ENCODE data around the gene FAM78B. TPM values are rescaled to one million over a fixed set of nuclear protein-coding genes. Genes with fewer than 3 reads are reported as not detected.

FAM78B gene
- total RNA-seq, 1 donor = not detected

DNA sequence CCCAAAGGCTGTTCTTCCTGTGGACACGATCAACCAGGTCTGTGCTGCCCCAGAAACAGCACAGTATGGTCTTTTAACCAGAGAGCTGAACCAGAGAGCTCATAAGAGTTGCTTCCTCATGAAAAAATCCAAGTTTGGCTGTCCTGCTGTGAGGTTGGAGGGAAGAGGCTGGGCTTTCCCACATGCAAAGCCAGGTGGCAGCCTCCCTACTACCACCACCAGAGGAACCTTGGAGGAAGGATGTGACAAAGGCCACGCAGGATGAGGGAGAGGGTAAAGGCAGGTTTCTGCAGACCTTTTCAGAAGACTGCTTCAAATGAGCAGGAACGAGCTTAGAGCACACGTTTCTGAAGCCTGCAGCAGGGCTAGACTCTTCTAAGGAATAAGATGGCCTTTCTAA lies 27.1 kb downstream of the FAM78B start:
- H3K4me3 ChIP-seq (ENCODE audit: low read depth, low read length) = no peak overlapping the region
- TF ChIP-seq, protein P1, sequence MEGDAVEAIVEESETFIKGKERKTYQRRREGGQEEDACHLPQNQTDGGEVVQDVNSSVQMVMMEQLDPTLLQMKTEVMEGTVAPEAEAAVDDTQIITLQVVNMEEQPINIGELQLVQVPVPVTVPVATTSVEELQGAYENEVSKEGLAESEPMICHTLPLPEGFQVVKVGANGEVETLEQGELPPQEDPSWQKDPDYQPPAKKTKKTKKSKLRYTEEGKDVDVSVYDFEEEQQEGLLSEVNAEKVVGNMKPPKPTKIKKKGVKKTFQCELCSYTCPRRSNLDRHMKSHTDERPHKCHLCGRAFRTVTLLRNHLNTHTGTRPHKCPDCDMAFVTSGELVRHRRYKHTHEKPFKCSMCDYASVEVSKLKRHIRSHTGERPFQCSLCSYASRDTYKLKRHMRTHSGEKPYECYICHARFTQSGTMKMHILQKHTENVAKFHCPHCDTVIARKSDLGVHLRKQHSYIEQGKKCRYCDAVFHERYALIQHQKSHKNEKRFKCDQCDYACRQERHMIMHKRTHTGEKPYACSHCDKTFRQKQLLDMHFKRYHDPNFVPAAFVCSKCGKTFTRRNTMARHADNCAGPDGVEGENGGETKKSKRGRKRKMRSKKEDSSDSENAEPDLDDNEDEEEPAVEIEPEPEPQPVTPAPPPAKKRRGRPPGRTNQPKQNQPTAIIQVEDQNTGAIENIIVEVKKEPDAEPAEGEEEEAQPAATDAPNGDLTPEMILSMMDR (IDR thresholded peaks at IDR 0.05; ENCODE audit: insufficient read depth, low read depth, low read length) = no peak
- no peak for DNase-seq (ENCODE audit: low read depth)

DNA sequence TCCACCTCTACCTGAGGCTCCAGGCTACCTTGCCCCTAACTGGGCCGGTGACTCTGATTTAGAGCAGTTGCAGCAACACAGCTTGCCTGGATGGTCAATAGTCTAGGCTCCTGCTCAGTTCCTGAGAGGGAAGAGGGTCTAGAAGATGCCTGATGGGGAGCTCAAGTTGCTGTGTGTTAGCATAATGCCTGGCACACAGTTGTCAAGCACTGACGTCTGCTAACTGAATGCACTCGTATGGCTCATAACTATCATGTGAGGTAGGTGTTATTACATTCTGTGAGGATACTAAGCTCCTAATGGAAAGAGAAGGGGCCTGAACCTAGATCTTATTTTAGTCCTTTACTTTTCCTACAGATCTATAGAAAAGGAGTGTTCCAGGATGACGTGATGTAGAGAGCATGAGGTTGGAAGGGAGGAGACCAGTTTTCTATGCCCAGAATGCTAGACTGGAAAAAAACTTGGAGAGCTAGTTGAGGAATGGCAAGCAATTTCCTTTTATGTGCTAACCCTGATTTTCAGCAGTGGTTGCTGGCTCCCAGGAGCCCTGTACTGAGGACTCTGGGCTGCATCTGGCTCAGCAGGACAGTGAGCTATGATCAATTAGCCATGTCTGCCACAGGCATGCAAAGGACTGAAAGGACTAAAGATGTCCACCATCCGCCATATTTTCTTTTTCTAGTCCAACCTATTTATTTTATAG lies 30.0 kb downstream of the FAM78B start:
- DNase-seq (ENCODE audit: low read depth) = no peak
- H3K4me3 ChIP-seq (ENCODE audit: low read depth, low read length) = no peak overlapping the region
- TF ChIP-seq, protein P1 (IDR thresholded peaks at IDR 0.05; ENCODE audit: insufficient read depth, low read depth, low read length) = no peak

DNA sequence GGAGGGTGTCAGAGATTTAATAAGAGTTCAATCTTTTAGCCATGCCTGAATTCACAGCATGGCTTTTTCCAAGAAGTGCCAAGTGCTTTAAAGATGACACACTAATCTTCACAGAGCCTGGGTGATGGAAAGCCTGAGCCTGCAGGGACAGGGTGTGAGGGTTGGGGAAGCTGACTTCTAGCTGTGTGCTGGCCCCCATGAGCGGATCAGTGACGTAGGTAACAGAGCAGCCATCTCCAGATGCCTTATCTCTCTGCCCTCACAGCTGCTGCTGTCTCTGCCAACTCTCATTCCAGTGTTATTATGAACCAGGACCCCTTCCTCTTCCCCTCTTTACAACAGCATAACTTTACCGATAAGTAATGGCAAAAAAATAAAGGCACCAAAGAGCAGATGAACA lies 30.6 kb downstream of the FAM78B start:
- no peak overlapping the region for H3K4me3 ChIP-seq (ENCODE audit: low read depth, low read length)
- TF ChIP-seq, protein P1 (IDR thresholded peaks at IDR 0.05; ENCODE audit: insufficient read depth, low read depth, low read length) = no peak
- no peak for DNase-seq (ENCODE audit: low read depth)

DNA sequence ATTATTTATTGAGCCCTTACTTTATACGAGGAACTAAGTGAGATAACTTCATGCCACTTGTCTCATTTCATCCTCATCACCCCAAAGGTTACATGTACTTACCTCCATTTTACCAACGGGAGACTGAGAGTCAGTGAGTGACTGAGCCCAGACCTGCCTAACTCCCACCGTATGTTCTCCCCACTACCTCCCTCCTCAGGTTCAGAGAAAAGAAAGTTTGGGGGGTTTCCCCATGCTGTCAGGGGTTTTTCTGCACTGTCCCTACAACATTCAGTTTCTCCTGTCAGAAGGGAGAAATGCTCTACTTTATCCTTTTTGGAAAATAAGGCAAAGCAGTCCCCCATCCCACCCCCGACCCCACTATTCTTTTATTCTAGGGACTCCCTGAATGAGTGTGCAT lies 32.9 kb downstream of the FAM78B start:
- H3K4me3 ChIP-seq (ENCODE audit: low read depth, low read length) = no peak overlapping the region
- DNase-seq (ENCODE audit: low read depth) = no peak
- TF ChIP-seq, protein P1 (IDR thresholded peaks at IDR 0.05; ENCODE audit: insufficient read depth, low read depth, low read length) = no peak

DNA sequence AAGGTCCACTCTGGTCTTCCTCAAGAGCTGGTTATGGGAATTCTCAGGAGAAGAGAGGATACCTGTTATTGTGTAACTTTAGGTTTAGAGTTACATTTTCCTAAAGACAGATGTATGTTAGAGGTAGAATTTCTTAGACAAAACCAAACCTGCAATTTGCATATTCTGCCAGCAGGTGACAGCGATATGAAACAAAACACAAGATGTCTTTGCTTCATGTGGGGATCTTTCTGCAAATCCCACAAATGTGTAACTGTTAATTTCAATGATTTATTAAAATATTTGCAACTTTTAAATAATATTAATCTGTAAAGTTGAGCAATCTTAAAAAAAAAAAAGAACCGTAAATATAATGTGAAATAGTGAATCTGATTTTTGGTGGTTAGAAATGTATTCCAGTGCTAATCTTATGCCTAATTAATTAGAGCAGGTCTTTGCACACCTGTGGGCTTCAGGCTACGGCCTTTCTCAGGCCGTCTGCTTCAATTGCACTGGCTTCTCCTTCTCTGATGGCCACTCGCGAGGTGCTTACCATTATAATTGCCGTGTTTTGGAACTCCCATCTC lies 33.4 kb downstream of the FAM78B start:
- DNase-seq (ENCODE audit: low read depth) = peak; percentile 1
- no peak overlapping the region for H3K4me3 ChIP-seq (ENCODE audit: low read depth, low read length)
- TF ChIP-seq, protein P1 (IDR thresholded peaks at IDR 0.05; ENCODE audit: insufficient read depth, low read depth, low read length) = no peak

DNA sequence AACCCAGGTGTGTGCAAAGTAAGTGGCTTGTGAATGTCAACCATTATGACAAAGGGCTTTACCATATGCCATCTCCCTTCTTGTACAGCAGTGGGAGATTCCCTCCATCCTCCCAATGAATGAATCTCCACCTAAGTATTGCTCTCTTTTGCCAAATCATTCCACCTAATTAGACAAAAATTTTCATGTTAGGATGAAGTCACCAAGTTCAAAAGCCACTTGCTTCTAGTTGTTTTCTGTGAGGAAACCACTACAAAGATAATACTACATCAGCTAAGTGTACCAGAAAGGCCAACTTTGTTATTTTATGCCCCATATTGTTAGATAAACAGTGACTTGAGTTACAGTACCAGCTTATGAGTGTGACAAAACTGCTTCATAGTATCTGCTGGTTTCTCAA lies 34.3 kb downstream of the FAM78B start:
- no peak overlapping the region for H3K4me3 ChIP-seq (ENCODE audit: low read depth, low read length)
- no peak for DNase-seq (ENCODE audit: low read depth)
- TF ChIP-seq, protein P1 (IDR thresholded peaks at IDR 0.05; ENCODE audit: insufficient read depth, low read depth, low read length) = no peak

Measured in fibroblast of villous mesenchyme (primary cell).